Measurements from ENCODE around the gene GPR87. TPM values are rescaled to one million over a fixed set of nuclear protein-coding genes. Genes with fewer than 3 reads are reported as not detected.

GPR87 gene
- total RNA-seq, 1 experiment from 2014 or later = not detected

DNA sequence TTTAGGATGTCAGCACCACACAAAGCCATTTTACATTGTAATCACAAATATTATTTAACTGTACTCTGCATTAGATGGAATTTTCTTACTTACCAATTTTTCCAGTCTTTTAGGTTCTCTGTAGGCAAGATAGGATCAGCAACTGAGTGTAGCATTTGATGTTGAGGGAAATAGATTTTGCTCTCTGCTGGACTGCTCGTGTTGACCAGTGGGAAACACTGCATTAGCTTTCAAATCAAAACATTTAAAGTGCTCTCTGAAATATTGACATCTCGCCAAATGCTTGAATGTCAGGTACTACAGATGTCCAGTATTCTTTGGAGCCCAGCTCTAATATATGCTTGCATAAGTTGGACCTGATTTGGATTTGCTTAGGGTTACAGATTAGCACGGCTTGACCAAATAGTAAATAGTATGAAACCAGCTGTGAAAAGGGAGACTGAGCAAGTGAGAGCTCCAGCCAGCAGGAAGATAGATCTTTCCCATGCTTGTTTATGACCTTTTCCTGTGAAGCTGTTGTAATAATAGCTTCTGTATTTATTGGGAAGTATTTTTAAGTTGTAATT, 67.8 kb downstream of the GPR87 start:
- H3K4me3 Mint-ChIP-seq = no peak overlapping the region
- ATAC-seq (no peak), DNase-seq (ENCODE audit: low spot score) (no peak)
- no peaks in the 10 kb centered on the region for H3K27me3 Mint-ChIP-seq (ENCODE audit: low read depth)
- TF ChIP-seq ZNF138 (CRISPR knock-in tag; conservative IDR thresholded peaks at IDR 0.05) (no peak), SP1 (CRISPR knock-in tag; conservative IDR thresholded peaks at IDR 0.05) (no peak), E2F1 (CRISPR knock-in tag; IDR thresholded peaks at IDR 0.05) (no peak), ZNF263 (CRISPR knock-in tag; IDR thresholded peaks at IDR 0.05; ENCODE audit: low read depth) (no peak), NR1H2 (CRISPR knock-in tag; IDR thresholded peaks at IDR 0.05) (no peak)
- CTCF ChIA-PET = interaction anchor here (0.8 kb wide), 1 partner anchor 79 kb away, joined by 3 read pairs; no protein-coding TSS in a partner anchor
- H3K27ac Mint-ChIP-seq = peak overlapping the region; percentile 38; the same call in 1 of the 2 replicates
- H3K9me3 Mint-ChIP-seq = no peaks in the 10 kb centered on the region
- POLR2A ChIA-PET = no interaction called here
- H3K4me1 Mint-ChIP-seq = no peaks in the 10 kb centered on the region
- H3K36me3 Mint-ChIP-seq = no peaks in the 10 kb centered on the region

Other genes with a start within 250 kb of the GPR87 start
- 22.3 to 27.4 TPM (median 25.2 TPM) in 3 replicates for gene MED12L, start 231.2 kb downstream of the GPR87 start, total RNA-seq (2021)
- gene GPR171, start 113.6 kb downstream of the GPR87 start, total RNA-seq (2021) = 0.17 to 0.32 TPM in 2 of 3 replicates, not detected in the other
- 0.07 TPM in 1 of 3 replicates, not detected in the others for gene P2RY14, start 38.3 kb downstream of the GPR87 start, total RNA-seq (2021)
- gene P2RY13, start 12.7 kb upstream of the GPR87 start, total RNA-seq (2021) = not detected in 3 replicates
- gene P2RY12, start 67.9 kb upstream of the GPR87 start, total RNA-seq (2021) = not detected in 3 replicates
- gene IGSF10, start 144.2 kb upstream of the GPR87 start, total RNA-seq (2021) = 0.60 to 0.70 TPM (median 0.66 TPM) in 3 replicates